Measurements from ENCODE around the gene APBA1. TPM values are rescaled to one million over a fixed set of nuclear protein-coding genes. Genes with fewer than 3 reads are reported as not detected.

The APBA1 gene
- polyA plus RNA-seq, 1 donor (not counting 4 experiments of a cell fraction or from before 2014, with no cell fraction given), result 0.66 TPM

- H3K9me1 ChIP-seq (ENCODE audit: control insufficient read depth, extremely low read depth, insufficient read depth, low read length), result no peaks in the 10 kb centered on the region
- no peak overlapping the region for H3K27ac ChIP-seq (ENCODE audit: control insufficient read depth, insufficient read depth, low read length)
- H3K4me1 ChIP-seq (ENCODE audit: control insufficient read depth, extremely low read depth, insufficient read depth, low read length), result peaks cover 5% of the 10 kb centered on the region
- TF ChIP-seq CTCF (optimal IDR thresholded peaks at IDR 0.05 in 1 of 3, IDR thresholded peaks at IDR 0.05 in 1 of 3, conservative IDR thresholded peaks at IDR 0.05 in 1 of 3; ENCODE audit: extremely low read depth in 1 of 3, insufficient read depth in 2 of 3, low read length in 3 of 3) (no peak), EZH2 (IDR thresholded peaks at IDR 0.05; ENCODE audit: low read length) (no peak)
- H3K4me2 ChIP-seq (ENCODE audit: control insufficient read depth, extremely low read depth, insufficient read depth, low read depth, low read length), result no peak overlapping the region
- H3K9ac ChIP-seq (ENCODE audit: control insufficient read depth, extremely low read depth, insufficient read depth, low read length), result no peak overlapping the region
- no peaks in the 10 kb centered on the region for H3K9me3 ChIP-seq (ENCODE audit: control insufficient read depth, low read depth, low read length)
- H2AFZ ChIP-seq (ENCODE audit: control insufficient read depth, low read length), result no peak overlapping the region
- H3K4me3 ChIP-seq (ENCODE audit: control insufficient read depth in 2 of 3, extremely low read depth in 1 of 3, insufficient read depth in 2 of 3, low read depth in 1 of 3, low read length in 3 of 3), result no peak overlapping the region
- no peaks in the 10 kb centered on the region for H3K36me3 ChIP-seq (ENCODE audit: control insufficient read depth in 2 of 2, extremely low read depth in 1 of 2, insufficient read depth in 2 of 2, low read length in 2 of 2)
- no peaks in the 10 kb centered on the region for H3K27me3 ChIP-seq (ENCODE audit: control insufficient read depth, extremely low read depth, insufficient read depth, low read length)
- H4K20me1 ChIP-seq (ENCODE audit: control insufficient read depth, extremely low read depth, insufficient read depth, low read length), result no peaks in the 10 kb centered on the region
- no peaks in the 10 kb centered on the region for H3K79me2 ChIP-seq (ENCODE audit: control insufficient read depth, insufficient read depth, low read length)
- dilution Hi-C loops (cut with MboI; ENCODE audit: extremely low pct_ligation_motif_present, low sequenced_read_pairs), result no loop called here
- FAIRE-seq (no peak), DNase-seq (ENCODE audit: low read depth, low spot score) (no peak)
Observed at GRCh38 chr9:69577123-69577522, 95.0 kb downstream of the APBA1 start.

GRCh38 chr9:69574057-69574456 is 98.1 kb downstream of the APBA1 start:
- Histone ChIP-seq H2AFZ (ENCODE audit: control insufficient read depth, low read length) (no peak overlapping the region), H3K4me3 (ENCODE audit: control insufficient read depth in 2 of 3, extremely low read depth in 1 of 3, insufficient read depth in 2 of 3, low read depth in 1 of 3, low read length in 3 of 3) (no peak overlapping the region), H3K79me2 (ENCODE audit: control insufficient read depth, insufficient read depth, low read length) (no peaks in the 10 kb centered on the region), H3K36me3 (ENCODE audit: control insufficient read depth in 2 of 2, extremely low read depth in 1 of 2, insufficient read depth in 2 of 2, low read length in 2 of 2) (no peaks in the 10 kb centered on the region), H3K9me1 (ENCODE audit: control insufficient read depth, extremely low read depth, insufficient read depth, low read length) (no peaks in the 10 kb centered on the region), H3K27ac (ENCODE audit: control insufficient read depth, insufficient read depth, low read length) (no peak overlapping the region), H3K27me3 (ENCODE audit: control insufficient read depth, extremely low read depth, insufficient read depth, low read length) (no peaks in the 10 kb centered on the region), H3K9me3 (ENCODE audit: control insufficient read depth, low read depth, low read length) (no peaks in the 10 kb centered on the region), H4K20me1 (ENCODE audit: control insufficient read depth, extremely low read depth, insufficient read depth, low read length) (no peaks in the 10 kb centered on the region), H3K4me2 (ENCODE audit: control insufficient read depth, extremely low read depth, insufficient read depth, low read depth, low read length) (no peak overlapping the region), H3K9ac (ENCODE audit: control insufficient read depth, extremely low read depth, insufficient read depth, low read length) (no peak overlapping the region), H3K4me1 (ENCODE audit: control insufficient read depth, extremely low read depth, insufficient read depth, low read length) (peaks cover 27% of the 10 kb centered on the region)
- no peak for FAIRE-seq
- dilution Hi-C loops (cut with MboI; ENCODE audit: extremely low pct_ligation_motif_present, low sequenced_read_pairs), result no loop called here
- DNase-seq (ENCODE audit: low read depth, low spot score), result no peak
- TF ChIP-seq CTCF (optimal IDR thresholded peaks at IDR 0.05 in 1 of 3, IDR thresholded peaks at IDR 0.05 in 1 of 3, conservative IDR thresholded peaks at IDR 0.05 in 1 of 3; ENCODE audit: extremely low read depth in 1 of 3, insufficient read depth in 2 of 3, low read length in 3 of 3), result no peak
- no peak for TF ChIP-seq EZH2 (IDR thresholded peaks at IDR 0.05; ENCODE audit: low read length)

Data from keratinocyte (primary cell).